ENCODE data around the gene EVA1C. TPM values are rescaled to one million over a fixed set of nuclear protein-coding genes. Genes with fewer than 3 reads are reported as not detected.

The EVA1C gene, protein sequence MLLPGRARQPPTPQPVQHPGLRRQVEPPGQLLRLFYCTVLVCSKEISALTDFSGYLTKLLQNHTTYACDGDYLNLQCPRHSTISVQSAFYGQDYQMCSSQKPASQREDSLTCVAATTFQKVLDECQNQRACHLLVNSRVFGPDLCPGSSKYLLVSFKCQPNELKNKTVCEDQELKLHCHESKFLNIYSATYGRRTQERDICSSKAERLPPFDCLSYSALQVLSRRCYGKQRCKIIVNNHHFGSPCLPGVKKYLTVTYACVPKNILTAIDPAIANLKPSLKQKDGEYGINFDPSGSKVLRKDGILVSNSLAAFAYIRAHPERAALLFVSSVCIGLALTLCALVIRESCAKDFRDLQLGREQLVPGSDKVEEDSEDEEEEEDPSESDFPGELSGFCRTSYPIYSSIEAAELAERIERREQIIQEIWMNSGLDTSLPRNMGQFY
- total RNA-seq (2021; ENCODE audit: unreplicated experiment), result 29.3 TPM
- polyA plus RNA-seq (2012), result 13.5 and 14.9 TPM in 2 replicates
- percentile 77 among the genes with signal in this experiment for Bru-seq, nascent RNA
- BruChase-seq, experiment 1, labeled RNA remaining after a 6-hour chase, result percentile 57 among the genes with signal in this experiment
- BruChase-seq, experiment 2, labeled RNA remaining after a 2-hour chase, result percentile 69 among the genes with signal in this experiment
- long read RNA-seq, transcript EVA1C-201 (8 exons, 1,998 nt), result major isoform, 23 of 57 reads
- long read RNA-seq, partial matches to known transcripts, result 2 of 57 reads
- long read RNA-seq, other reads (novel, unspliced or antisense), result 29 of 57 reads

DNA sequence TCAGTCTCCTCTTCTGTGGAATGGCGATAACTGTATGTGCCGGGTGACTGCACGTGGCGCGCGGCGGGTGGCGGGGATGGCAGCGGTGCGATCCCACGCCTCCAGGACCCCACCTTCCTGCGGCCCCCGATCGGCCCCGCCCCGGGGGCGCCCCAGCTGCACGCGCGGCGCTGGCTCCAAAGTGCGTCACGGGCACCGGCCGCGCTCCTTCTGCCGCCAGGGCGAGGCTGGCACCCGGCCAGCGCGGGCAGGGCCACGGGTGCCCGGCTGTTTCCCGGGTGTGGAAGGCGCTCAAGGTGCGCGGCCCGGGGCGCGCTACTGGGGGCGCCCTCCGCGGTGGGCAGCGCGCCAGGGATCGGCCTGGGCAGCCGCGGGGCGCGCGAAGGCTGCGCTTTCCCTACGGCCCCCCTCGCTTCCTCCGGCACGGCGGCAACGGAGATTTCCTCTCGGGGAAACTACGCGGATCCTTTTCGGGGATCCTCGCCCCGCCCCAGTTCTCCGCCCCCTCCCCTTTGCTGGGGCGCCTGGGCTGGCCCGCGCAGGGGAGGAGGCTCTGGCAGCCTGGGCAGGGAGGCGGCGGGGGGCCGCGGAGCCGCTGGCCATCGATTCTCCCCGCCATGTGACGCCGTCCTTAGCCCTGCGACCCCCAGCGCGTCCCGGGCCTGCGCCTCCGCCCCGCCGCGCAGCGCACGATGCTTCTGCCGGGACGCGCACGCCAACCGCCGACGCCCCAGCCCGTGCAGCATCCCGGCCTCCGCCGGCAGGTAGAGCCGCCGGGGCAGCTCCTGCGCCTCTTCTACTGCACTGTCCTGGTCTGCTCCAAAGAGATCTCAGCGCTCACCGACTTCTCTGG, at the start of gene EVA1C:
EVA1C (plus strand) TSS at position 545 of the 853 bp plus-strand sequence; CDS start at position 693, 148 bp downstream.
- peak within 1 kb of the TSS; percentile 99 for H3K4me2 ChIP-seq (ENCODE audit: low read length)
- no peaks in the 10 kb centered on the region for H3K9me3 ChIP-seq (ENCODE audit: control insufficient read depth in 1 of 2, insufficient read depth in 1 of 2, low read depth in 1 of 2, low read length in 2 of 2)
- RAD21 ChIA-PET (ENCODE audit: low non-redundant PET in 1 of 2, low total read pairs in 2 of 2, uncharacterized antibody in 2 of 2, unreplicated experiment in 2 of 2), result no interaction called here
- DNase-seq (ENCODE audit: low read depth, low spot score) (no peak), ATAC-seq (peak; percentile 65)
- no peaks in the 10 kb centered on the region for H4K20me1 ChIP-seq (ENCODE audit: insufficient read depth)
- H3K36me3 ChIP-seq (ENCODE audit: control insufficient read depth in 1 of 2, insufficient read depth in 2 of 2, low read length in 2 of 2), result peaks cover 0 to 4% of the 10 kb centered on the region in 2 experiments; a peak in 1 of 4 replicates
- no peaks in the 10 kb centered on the region for H3K27me3 ChIP-seq (ENCODE audit: insufficient read depth, low read length)
- no peak within 1 kb of the TSS for H2AFZ ChIP-seq (ENCODE audit: low read depth, low read length, poor library complexity, severe bottlenecking)
- H3K9me2 ChIP-seq (ENCODE audit: insufficient read depth), result no peaks in the 10 kb centered on the region
- POLR2A ChIA-PET, result interaction anchor here (0.5 to 1.2 kb wide), 3 partner anchors 11 to 58 kb away, joined by 3 to 5 read pairs (median 3); no protein-coding TSS in a partner anchor
- CTCF ChIA-PET, result interaction anchor here (1.1 to 3.7 kb wide), 4 partner anchors 9 to 189 kb away, joined by 3 to 22 read pairs (median 10); no protein-coding TSS in a partner anchor
- peaks cover 48% of the 10 kb centered on the region for H3K79me2 ChIP-seq (ENCODE audit: insufficient read depth, low read length)
- H3K4me3 ChIP-seq (replicated peaks in 1 of 2; ENCODE audit: low read depth in 1 of 2, low read length in 2 of 2), result peak within 1 kb of the TSS; percentile 77 to 85
- H3K27ac ChIP-seq (ENCODE audit: low read depth, low read length), result peak within 1 kb of the TSS; percentile 98
- intact Hi-C loops (cut with micrococcal nuclease), result no loop called here
- peaks cover 29 to 43% of the 10 kb centered on the region in 2 experiments; a peak in 3 of 4 replicates for H3K4me1 ChIP-seq (ENCODE audit: control insufficient read depth in 1 of 2, insufficient read depth in 2 of 2, low read length in 2 of 2)
- BruUV-seq (replicated peaks), result no TSS peak
- H3K9ac ChIP-seq (ENCODE audit: low read length), result peak within 1 kb of the TSS; percentile 90
- TF ChIP-seq MAX (IDR thresholded peaks at IDR 0.05), result no peak
- no peak for TF ChIP-seq YY1 (IDR thresholded peaks at IDR 0.05; ENCODE audit: extremely low read depth, insufficient replicate concordance, low read depth, low read length)
- TF ChIP-seq SRF (IDR thresholded peaks at IDR 0.05; ENCODE audit: low read depth), result no peak
- no peak for TF ChIP-seq CBX3 (IDR thresholded peaks at IDR 0.05; ENCODE audit: low read depth)
- TF ChIP-seq EZH2 (IDR thresholded peaks at IDR 0.05), result no peak
- TF ChIP-seq ZFX (IDR thresholded peaks at IDR 0.05), result peak; percentile 67
- no peak for TF ChIP-seq FOSL1 (IDR thresholded peaks at IDR 0.05; ENCODE audit: low read depth)
- TF ChIP-seq, protein P1, sequence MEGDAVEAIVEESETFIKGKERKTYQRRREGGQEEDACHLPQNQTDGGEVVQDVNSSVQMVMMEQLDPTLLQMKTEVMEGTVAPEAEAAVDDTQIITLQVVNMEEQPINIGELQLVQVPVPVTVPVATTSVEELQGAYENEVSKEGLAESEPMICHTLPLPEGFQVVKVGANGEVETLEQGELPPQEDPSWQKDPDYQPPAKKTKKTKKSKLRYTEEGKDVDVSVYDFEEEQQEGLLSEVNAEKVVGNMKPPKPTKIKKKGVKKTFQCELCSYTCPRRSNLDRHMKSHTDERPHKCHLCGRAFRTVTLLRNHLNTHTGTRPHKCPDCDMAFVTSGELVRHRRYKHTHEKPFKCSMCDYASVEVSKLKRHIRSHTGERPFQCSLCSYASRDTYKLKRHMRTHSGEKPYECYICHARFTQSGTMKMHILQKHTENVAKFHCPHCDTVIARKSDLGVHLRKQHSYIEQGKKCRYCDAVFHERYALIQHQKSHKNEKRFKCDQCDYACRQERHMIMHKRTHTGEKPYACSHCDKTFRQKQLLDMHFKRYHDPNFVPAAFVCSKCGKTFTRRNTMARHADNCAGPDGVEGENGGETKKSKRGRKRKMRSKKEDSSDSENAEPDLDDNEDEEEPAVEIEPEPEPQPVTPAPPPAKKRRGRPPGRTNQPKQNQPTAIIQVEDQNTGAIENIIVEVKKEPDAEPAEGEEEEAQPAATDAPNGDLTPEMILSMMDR (IDR thresholded peaks at IDR 0.05 in 2 of 3, conservative IDR thresholded peaks at IDR 0.05 in 1 of 3; ENCODE audit: borderline replicate concordance in 1 of 3, insufficient read depth in 1 of 3, low read depth in 2 of 3, low read length in 2 of 3), result 0 out of 6 replicates have a peak, but pooled peaks of 2 of the 3 experiments have one; percentile 5 to 14
- TF ChIP-seq POLR2AphosphoS5 (IDR thresholded peaks at IDR 0.05; ENCODE audit: low read depth, low read length), result no peak; the same call in 1 of the 2 replicates
- no peak for TF ChIP-seq EGR1 (IDR thresholded peaks at IDR 0.05; ENCODE audit: low read depth)
- no peak for TF ChIP-seq CEBPB (IDR thresholded peaks at IDR 0.05; ENCODE audit: low read depth)
- no peak for TF ChIP-seq EZH2phosphoT487 (IDR thresholded peaks at IDR 0.05; ENCODE audit: borderline replicate concordance)
- TF ChIP-seq, protein P2, sequence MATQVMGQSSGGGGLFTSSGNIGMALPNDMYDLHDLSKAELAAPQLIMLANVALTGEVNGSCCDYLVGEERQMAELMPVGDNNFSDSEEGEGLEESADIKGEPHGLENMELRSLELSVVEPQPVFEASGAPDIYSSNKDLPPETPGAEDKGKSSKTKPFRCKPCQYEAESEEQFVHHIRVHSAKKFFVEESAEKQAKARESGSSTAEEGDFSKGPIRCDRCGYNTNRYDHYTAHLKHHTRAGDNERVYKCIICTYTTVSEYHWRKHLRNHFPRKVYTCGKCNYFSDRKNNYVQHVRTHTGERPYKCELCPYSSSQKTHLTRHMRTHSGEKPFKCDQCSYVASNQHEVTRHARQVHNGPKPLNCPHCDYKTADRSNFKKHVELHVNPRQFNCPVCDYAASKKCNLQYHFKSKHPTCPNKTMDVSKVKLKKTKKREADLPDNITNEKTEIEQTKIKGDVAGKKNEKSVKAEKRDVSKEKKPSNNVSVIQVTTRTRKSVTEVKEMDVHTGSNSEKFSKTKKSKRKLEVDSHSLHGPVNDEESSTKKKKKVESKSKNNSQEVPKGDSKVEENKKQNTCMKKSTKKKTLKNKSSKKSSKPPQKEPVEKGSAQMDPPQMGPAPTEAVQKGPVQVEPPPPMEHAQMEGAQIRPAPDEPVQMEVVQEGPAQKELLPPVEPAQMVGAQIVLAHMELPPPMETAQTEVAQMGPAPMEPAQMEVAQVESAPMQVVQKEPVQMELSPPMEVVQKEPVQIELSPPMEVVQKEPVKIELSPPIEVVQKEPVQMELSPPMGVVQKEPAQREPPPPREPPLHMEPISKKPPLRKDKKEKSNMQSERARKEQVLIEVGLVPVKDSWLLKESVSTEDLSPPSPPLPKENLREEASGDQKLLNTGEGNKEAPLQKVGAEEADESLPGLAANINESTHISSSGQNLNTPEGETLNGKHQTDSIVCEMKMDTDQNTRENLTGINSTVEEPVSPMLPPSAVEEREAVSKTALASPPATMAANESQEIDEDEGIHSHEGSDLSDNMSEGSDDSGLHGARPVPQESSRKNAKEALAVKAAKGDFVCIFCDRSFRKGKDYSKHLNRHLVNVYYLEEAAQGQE (IDR thresholded peaks at IDR 0.05; ENCODE audit: low read depth), result no peak
- TF ChIP-seq SIN3A (IDR thresholded peaks at IDR 0.05; ENCODE audit: low read depth), result no peak

Data from HCT116 (cell line).